ENCODE measurements around the gene AGBL4. TPM values are rescaled to one million over a fixed set of nuclear protein-coding genes. Genes with fewer than 3 reads are reported as not detected.

The AGBL4 gene
- total and polyA plus RNA-seq, 2 donors = 0.18 to 0.24 TPM

DNA sequence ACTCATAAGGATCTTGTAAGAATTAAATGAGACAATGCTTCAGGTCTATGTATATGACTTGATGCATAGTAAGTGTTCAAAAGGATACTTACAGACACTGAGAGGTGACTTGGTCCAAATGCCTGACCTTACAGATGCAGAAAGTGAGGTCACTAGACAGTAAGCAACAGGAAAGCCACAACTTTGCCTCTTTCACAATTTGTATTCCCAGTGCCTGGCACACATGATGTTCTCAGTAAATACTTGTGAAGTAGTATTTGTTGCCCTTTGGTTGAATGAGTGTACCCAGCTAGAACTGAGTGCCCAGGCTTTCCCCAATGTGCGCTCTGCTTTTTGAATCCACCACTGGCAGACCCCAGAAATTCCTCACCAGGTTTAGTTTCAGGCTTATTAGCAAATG is 1352.2 kb downstream of the AGBL4 start:
- Histone ChIP-seq H3K27ac (ENCODE audit: low read depth in 1 of 2, low read length in 1 of 2) (no peak overlapping the region), H3K4me3 (ENCODE audit: low read length in 2 of 2) (no peak overlapping the region), H3K27me3 (ENCODE audit: control insufficient read depth in 2 of 2, insufficient read depth in 1 of 2, low read length in 1 of 2) (peaks cover 0 to 7% of the 10 kb centered on the region in 2 donors), H3K4me1 (ENCODE audit: control insufficient read depth in 2 of 2, insufficient read depth in 2 of 2, low read length in 2 of 2) (no peaks in the 10 kb centered on the region), H3K36me3 (ENCODE audit: control insufficient read depth in 2 of 2, insufficient read depth in 2 of 2, low read length in 1 of 2) (no peaks in the 10 kb centered on the region), H3K9me3 (ENCODE audit: control insufficient read depth in 2 of 2, insufficient read depth in 1 of 2, low read length in 1 of 2) (no peaks in the 10 kb centered on the region)
- no peak for DNase-seq (ENCODE audit: low read depth in 6 of 9, low spot score in 9 of 9)
- 35% methylated on average over 1 of the region's 1 CpG for WGBS

DNA sequence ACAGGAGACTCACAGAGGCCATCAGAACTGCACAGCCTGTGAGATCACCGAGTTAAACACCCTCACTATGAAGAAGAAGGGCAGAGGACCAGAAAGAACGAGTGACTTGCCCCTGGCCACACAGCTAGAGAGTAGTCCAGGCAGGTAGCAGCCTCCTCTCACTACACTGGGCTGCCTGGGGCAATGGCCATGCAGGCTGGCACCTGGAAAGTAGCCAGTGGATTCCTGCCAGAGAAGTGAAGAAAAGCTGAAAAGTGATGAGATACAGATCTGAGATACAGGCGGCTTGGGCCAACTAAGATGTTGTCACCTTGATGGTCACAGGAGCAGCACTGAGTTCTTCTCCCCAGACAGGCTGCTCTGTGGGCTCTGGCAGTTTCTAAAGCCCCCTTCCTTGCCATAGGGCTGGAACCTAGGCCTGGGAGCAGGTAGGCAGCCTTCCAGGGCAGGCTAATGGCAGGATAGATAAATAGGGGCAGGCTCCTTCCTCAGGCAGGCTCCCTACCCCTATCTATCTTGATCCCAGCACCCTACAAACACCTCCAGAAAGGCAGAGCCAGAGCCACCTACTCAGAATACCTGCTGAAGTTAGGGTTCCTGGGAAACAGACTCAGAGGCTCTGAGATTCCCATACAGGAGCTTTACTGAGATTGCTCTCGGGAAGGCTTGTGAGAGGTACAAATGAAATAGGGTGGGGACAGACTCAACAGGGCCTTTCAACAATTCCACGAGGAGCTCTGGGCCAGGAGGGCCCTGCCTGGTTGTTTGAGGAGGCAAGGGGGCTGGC is 1353.3 kb downstream of the AGBL4 start:
- no peaks in the 10 kb centered on the region for H3K36me3 ChIP-seq (ENCODE audit: control insufficient read depth in 2 of 2, insufficient read depth in 2 of 2, low read length in 1 of 2)
- WGBS = 85% methylated on average over 5 of the region's 5 CpGs
- H3K4me1 ChIP-seq (ENCODE audit: control insufficient read depth in 2 of 2, insufficient read depth in 2 of 2, low read length in 2 of 2) = no peaks in the 10 kb centered on the region
- no peak for DNase-seq (ENCODE audit: low read depth in 6 of 9, low spot score in 9 of 9)
- no peaks in the 10 kb centered on the region for H3K9me3 ChIP-seq (ENCODE audit: control insufficient read depth in 2 of 2, insufficient read depth in 1 of 2, low read length in 1 of 2)
- H3K27ac ChIP-seq (ENCODE audit: low read depth in 1 of 2, low read length in 1 of 2) = no peak overlapping the region
- H3K27me3 ChIP-seq (ENCODE audit: control insufficient read depth in 2 of 2, insufficient read depth in 1 of 2, low read length in 1 of 2) = peaks cover 0 to 7% of the 10 kb centered on the region in 2 donors
- H3K4me3 ChIP-seq (ENCODE audit: low read length in 2 of 2) = no peak overlapping the region

DNA sequence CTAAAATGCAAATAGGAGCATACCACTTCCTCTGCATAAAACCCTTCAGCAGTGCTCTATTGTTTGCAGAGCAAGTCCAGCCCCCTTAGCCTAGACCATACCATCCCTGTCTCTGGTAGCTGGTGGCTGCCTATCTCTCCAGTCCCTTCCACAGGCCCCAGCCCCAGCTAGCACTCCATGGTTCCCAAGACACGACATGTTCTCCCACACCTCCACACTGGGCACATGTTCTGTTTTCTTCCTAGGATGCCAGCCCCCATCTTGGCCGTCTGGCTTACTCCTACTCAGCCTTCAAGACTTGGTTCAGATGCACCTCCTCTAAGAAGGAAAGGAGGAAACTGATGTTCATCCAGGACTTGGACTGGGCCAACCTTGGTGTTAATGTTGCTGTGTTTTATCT is 1355.4 kb downstream of the AGBL4 start:
- no peaks in the 10 kb centered on the region for H3K4me1 ChIP-seq (ENCODE audit: control insufficient read depth in 2 of 2, insufficient read depth in 2 of 2, low read length in 2 of 2)
- 95% methylated on average over 2 of the region's 2 CpGs for WGBS
- DNase-seq (ENCODE audit: low read depth in 6 of 9, low spot score in 9 of 9) = no peak
- H3K4me3 ChIP-seq (ENCODE audit: low read length in 2 of 2) = no peak overlapping the region
- no peaks in the 10 kb centered on the region for H3K36me3 ChIP-seq (ENCODE audit: control insufficient read depth in 2 of 2, insufficient read depth in 2 of 2, low read length in 1 of 2)
- H3K27ac ChIP-seq (ENCODE audit: low read depth in 1 of 2, low read length in 1 of 2) = no peak overlapping the region
- no peaks in the 10 kb centered on the region for H3K9me3 ChIP-seq (ENCODE audit: control insufficient read depth in 2 of 2, insufficient read depth in 1 of 2, low read length in 1 of 2)
- H3K27me3 ChIP-seq (ENCODE audit: control insufficient read depth in 2 of 2, insufficient read depth in 1 of 2, low read length in 1 of 2) = peaks cover 0 to 3% of the 10 kb centered on the region in 2 donors

DNA sequence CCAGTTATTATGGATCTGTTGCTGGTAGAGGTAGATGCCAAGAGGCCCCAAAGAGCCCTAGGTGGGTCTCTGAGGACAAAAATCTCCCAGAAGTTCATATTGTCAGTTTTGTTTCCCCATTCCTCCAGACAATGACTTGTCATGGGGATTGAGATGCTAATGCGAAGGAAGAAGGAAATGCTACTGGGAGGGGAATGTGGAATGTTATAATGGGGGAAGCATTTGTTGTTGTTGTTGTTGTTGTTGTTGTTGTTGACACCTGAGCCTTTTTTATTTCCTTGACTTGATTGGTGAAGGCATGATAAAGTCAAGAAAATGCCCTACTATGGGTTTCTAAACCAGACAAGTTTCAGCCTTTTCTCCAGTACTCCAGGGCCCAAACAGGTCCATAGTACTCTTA is 1356.0 kb downstream of the AGBL4 start:
- 98% methylated on average over 1 of the region's 1 CpG for WGBS

DNA sequence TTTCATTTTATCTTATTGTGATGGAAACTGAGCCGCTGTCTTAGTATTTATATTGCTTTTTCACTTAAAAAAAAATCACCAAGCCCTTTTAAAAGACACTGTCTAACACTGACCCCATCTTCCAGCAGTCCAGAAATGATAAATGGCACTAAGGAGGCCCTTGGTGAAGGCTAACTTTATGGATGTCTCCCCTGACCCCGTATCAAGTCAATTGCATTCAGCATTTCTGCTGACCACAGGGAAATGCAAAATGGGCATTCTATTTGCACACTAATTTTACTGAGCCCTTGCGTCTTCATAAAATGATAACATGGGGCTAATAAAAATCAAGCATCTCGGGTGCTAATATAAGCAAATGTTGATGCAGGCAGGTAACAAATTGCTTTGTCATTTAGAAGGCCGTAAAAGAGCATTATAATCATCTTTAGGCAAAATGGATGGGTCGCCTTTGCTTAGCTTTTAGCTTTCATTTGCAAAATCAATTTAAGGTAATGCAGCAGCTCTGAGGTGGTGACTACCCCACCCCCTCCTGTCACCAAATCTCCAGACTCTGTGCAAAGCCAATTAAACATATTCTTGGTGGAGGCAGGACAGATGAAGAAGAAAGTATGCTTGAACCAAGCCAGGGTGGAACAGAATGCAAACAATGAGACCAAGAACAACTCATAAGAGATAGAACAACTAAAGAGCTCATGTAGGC is 1357.9 kb downstream of the AGBL4 start:
- Histone ChIP-seq H3K27me3 (ENCODE audit: control insufficient read depth in 2 of 2, insufficient read depth in 1 of 2, low read length in 1 of 2) (peaks cover 0 to 1% of the 10 kb centered on the region in 2 donors), H3K4me3 (ENCODE audit: low read length in 2 of 2) (no peak overlapping the region), H3K4me1 (ENCODE audit: control insufficient read depth in 2 of 2, insufficient read depth in 2 of 2, low read length in 2 of 2) (no peaks in the 10 kb centered on the region), H3K9me3 (ENCODE audit: control insufficient read depth in 2 of 2, insufficient read depth in 1 of 2, low read length in 1 of 2) (no peaks in the 10 kb centered on the region), H3K27ac (ENCODE audit: low read depth in 1 of 2, low read length in 1 of 2) (no peak overlapping the region), H3K36me3 (ENCODE audit: control insufficient read depth in 2 of 2, insufficient read depth in 2 of 2, low read length in 1 of 2) (no peaks in the 10 kb centered on the region)
- no peak for DNase-seq (ENCODE audit: low read depth in 6 of 9, low spot score in 9 of 9)
- WGBS = 96% methylated on average over 6 of the region's 6 CpGs

More for the DNA sequence above, 1356.0 kb downstream of the AGBL4 start:
- H3K9me3 ChIP-seq (ENCODE audit: control insufficient read depth in 2 of 2, insufficient read depth in 1 of 2, low read length in 1 of 2) = no peaks in the 10 kb centered on the region
- no peak overlapping the region for H3K4me3 ChIP-seq (ENCODE audit: low read length in 2 of 2)
- H3K27ac ChIP-seq (ENCODE audit: low read depth in 1 of 2, low read length in 1 of 2) = no peak overlapping the region
- no peaks in the 10 kb centered on the region for H3K36me3 ChIP-seq (ENCODE audit: control insufficient read depth in 2 of 2, insufficient read depth in 2 of 2, low read length in 1 of 2)
- no peak for DNase-seq (ENCODE audit: low read depth in 6 of 9, low spot score in 9 of 9)
- H3K4me1 ChIP-seq (ENCODE audit: control insufficient read depth in 2 of 2, insufficient read depth in 2 of 2, low read length in 2 of 2) = no peaks in the 10 kb centered on the region
- H3K27me3 ChIP-seq (ENCODE audit: control insufficient read depth in 2 of 2, insufficient read depth in 1 of 2, low read length in 1 of 2) = peaks cover 0 to 3% of the 10 kb centered on the region in 2 donors

DNA sequence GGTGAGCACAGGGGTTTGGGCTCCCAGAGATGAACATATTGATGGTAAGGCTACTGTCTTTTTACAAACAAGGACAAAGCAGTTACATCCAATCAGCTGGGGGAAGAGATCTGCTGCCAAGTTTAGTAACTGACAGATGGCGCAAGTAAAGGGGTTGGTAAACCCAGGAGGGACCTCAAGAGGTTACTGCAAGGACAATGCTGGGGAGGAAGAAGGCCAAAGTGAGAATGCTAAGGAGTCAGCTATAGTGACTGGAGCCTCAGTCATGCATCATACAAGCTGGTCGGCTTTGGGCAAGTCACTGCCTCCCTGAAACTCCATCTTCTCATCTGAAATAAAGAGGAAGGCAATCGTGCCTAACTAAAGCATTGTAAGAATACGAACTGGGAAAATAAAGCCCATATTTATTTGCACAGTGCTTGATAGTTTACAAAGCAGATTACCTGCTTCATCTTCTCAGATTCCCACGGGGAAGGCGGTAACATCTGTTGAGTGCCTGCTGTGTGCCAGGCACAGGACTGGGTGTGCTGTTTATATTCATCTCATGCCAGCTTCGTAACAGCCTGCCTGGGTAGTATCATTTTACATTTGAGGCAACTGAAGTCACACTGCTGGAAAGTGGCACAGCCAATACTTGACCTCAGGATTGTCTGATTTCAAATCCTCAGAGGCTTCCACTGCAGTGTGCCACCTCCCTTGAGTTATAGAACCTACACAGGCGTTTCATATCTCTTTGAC is 1361.9 kb downstream of the AGBL4 start:
- Histone ChIP-seq H3K36me3 (ENCODE audit: control insufficient read depth in 2 of 2, insufficient read depth in 2 of 2, low read length in 1 of 2) (no peaks in the 10 kb centered on the region), H3K4me3 (ENCODE audit: low read length in 2 of 2) (no peak overlapping the region), H3K9me3 (ENCODE audit: control insufficient read depth in 2 of 2, insufficient read depth in 1 of 2, low read length in 1 of 2) (no peaks in the 10 kb centered on the region), H3K27ac (ENCODE audit: low read depth in 1 of 2, low read length in 1 of 2) (no peak overlapping the region), H3K27me3 (ENCODE audit: control insufficient read depth in 2 of 2, insufficient read depth in 1 of 2, low read length in 1 of 2) (no peaks in the 10 kb centered on the region), H3K4me1 (ENCODE audit: control insufficient read depth in 2 of 2, insufficient read depth in 2 of 2, low read length in 2 of 2) (no peaks in the 10 kb centered on the region)
- 86% methylated on average over 8 of the region's 8 CpGs for WGBS
- no peak for DNase-seq (ENCODE audit: low read depth in 6 of 9, low spot score in 9 of 9)

DNA sequence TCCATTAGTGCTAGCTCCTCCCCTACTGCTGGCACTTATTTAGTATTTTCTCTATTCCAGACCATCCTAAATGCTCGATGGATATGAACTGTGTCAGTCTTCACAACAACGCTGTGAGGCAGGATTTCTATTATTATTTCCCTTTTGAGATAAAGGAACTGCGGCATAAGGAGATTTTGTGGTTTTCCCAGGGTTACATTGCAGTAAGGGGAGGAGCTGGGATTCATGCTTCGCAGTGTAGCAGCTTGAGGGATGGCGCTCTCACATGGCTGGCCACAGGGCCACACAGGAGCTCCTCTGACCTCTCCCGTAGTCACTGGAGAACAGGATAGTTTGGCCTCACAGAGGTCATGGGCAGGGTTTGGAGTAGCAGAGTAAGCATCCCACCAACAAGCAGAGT is 1364.0 kb downstream of the AGBL4 start:
- Histone ChIP-seq H3K4me1 (ENCODE audit: control insufficient read depth in 2 of 2, insufficient read depth in 2 of 2, low read length in 2 of 2) (no peaks in the 10 kb centered on the region), H3K9me3 (ENCODE audit: control insufficient read depth in 2 of 2, insufficient read depth in 1 of 2, low read length in 1 of 2) (no peaks in the 10 kb centered on the region), H3K36me3 (ENCODE audit: control insufficient read depth in 2 of 2, insufficient read depth in 2 of 2, low read length in 1 of 2) (no peaks in the 10 kb centered on the region), H3K27ac (ENCODE audit: low read depth in 1 of 2, low read length in 1 of 2) (no peak overlapping the region), H3K27me3 (ENCODE audit: control insufficient read depth in 2 of 2, insufficient read depth in 1 of 2, low read length in 1 of 2) (no peaks in the 10 kb centered on the region), H3K4me3 (ENCODE audit: low read length in 2 of 2) (no peak overlapping the region)
- WGBS = 71% methylated on average over 6 of the region's 6 CpGs
- no peak for DNase-seq (ENCODE audit: low read depth in 6 of 9, low spot score in 9 of 9)

DNA sequence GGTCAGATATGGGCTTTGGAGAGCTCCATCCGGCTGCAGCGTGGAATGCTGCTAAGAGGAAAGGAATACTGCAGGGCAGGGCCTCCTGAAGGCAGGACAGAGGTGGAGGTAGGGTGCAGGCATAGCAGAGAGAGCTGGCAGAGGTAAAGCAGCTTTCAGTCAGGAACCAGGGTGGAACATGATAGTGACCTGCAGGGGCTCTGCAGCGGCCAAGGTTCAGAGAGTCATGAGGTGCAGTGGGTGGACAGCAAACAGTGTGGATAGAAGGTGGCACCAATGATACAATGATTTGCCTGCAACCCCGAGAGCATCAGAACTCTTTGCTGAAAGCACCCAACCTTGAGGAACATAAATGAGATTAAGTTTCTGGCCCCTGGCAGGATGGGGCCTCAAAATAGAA is 1366.3 kb downstream of the AGBL4 start:
- WGBS = 74% methylated on average over 4 of the region's 4 CpGs

More for the DNA sequence above, 1366.3 kb downstream of the AGBL4 start:
- H3K36me3 ChIP-seq (ENCODE audit: control insufficient read depth in 2 of 2, insufficient read depth in 2 of 2, low read length in 1 of 2) = no peaks in the 10 kb centered on the region
- no peak overlapping the region for H3K27ac ChIP-seq (ENCODE audit: low read depth in 1 of 2, low read length in 1 of 2)
- no peaks in the 10 kb centered on the region for H3K27me3 ChIP-seq (ENCODE audit: control insufficient read depth in 2 of 2, insufficient read depth in 1 of 2, low read length in 1 of 2)
- no peak for DNase-seq (ENCODE audit: low read depth in 6 of 9, low spot score in 9 of 9)
- H3K4me1 ChIP-seq (ENCODE audit: control insufficient read depth in 2 of 2, insufficient read depth in 2 of 2, low read length in 2 of 2) = no peaks in the 10 kb centered on the region
- H3K9me3 ChIP-seq (ENCODE audit: control insufficient read depth in 2 of 2, insufficient read depth in 1 of 2, low read length in 1 of 2) = no peaks in the 10 kb centered on the region
- H3K4me3 ChIP-seq (ENCODE audit: low read length in 2 of 2) = no peak overlapping the region
